Uterus (tissue), 4 donors: ENCODE results near the gene SFSWAP. TPM values are rescaled to one million over a fixed set of nuclear protein-coding genes. Genes with fewer than 3 reads are reported as not detected.

Source experiments
- DNase-seq, 2 donors: peaks; one replicate each; pipeline ENCODE4 v3.0.0-alpha.2; 2019 to 2020
- H3K27ac ChIP-seq, 2 donors: fragments of 200-600 bp; sonication (generic); 1 replicate in 1 of 2; 2 replicates in 1 of 2; pipeline ENCODE4 v1.5.1; 2016 to 2018
- H3K27me3 ChIP-seq, 2 donors: fragments of 200-600 bp; sonication (generic); one replicate each; pipeline ENCODE4 v1.5.1; 2018 to 2019; ENCODE audit warnings: control low read depth in 1 of 2
- H3K36me3 ChIP-seq, 2 donors: fragments of 200-600 bp; sonication (generic); one replicate each; pipeline ENCODE4 v1.5.1; 2019; ENCODE audit warnings: control low read depth in 1 of 2
- H3K4me1 ChIP-seq, 2 donors: fragments of 200-600 bp; sonication (generic); one replicate each; pipeline ENCODE4 v1.5.1; 2018 to 2019; ENCODE audit warnings: control low read depth in 1 of 2
- H3K4me3 ChIP-seq, 2 donors: fragments of 200-600 bp; sonication (generic); 1 replicate in 1 of 2; 2 replicates in 1 of 2; pipeline ENCODE4 v1.5.1; 2018 to 2019; ENCODE audit warnings: mild to moderate bottlenecking in 1 of 2
- H3K9me3 ChIP-seq, 2 donors: fragments of 200-600 bp; sonication (generic); one replicate each; pipeline ENCODE4 v1.5.1; 2019; ENCODE audit warnings: control low read depth in 1 of 2
- CTCF ChIP-seq, 4 experiments: fragments of 200-600 bp in 2 of 4; fragments of 450-650 bp in 2 of 4; sonication (generic) in 2 of 4; IDR thresholded peaks; one replicate each; pipeline ENCODE4 v1.5.1; 2016 to 2019; ENCODE audit warnings: antibody characterized with exemption in 4 of 4, mild to moderate bottlenecking in 2 of 4, moderate library complexity in 1 of 4
- POLR2A ChIP-seq, 2 donors: fragments of 450-650 bp; IDR thresholded peaks; one replicate each; pipeline ENCODE4 v1.6.1; 2016; ENCODE audit warnings: antibody characterized with exemption in 2 of 2, mild to moderate bottlenecking in 1 of 2, moderate library complexity in 1 of 2
- intact Hi-C: fragments of 100-400 bp; cut with DNase I; formaldehyde crosslinking; loops from one replicate; pipeline ENCODE4 v1.15.1; 2023; ENCODE audit warnings: low total_unique reads
- total RNA-seq, 4 donors: library from RNA; depleted of rRNA in 3 of 4; stranded (reverse); fragments of >200 nt in 3 of 4; gene quantifications; one replicate each; pipeline versions ENCODE4 v1.1.0 to v1.2.4, GENCODE V29; 2014 to 2023
- donor health status: DM: yes; HTN: yes; CAD: no.

Gene SFSWAP
- total RNA-seq, 4 donors from 2014 or later = 25.3 to 78.1 (median 55.2) TPM

GRCh38 chr12:131810726-131811125 is 99.8 kb downstream of the SFSWAP start:
- no peak for DNase-seq
- Histone ChIP-seq H3K27ac (no peak overlapping the region), H3K4me3 (no peak overlapping the region), H3K27me3 (no peaks in the 10 kb centered on the region), H3K9me3 (no peaks in the 10 kb centered on the region), H3K4me1 (no peaks in the 10 kb centered on the region), H3K36me3 (no peaks in the 10 kb centered on the region)
- TF ChIP-seq CTCF (IDR thresholded peaks at IDR 0.05) (no peak), POLR2A (IDR thresholded peaks at IDR 0.05) (no peak)
- intact Hi-C loops = no loop called here

GRCh38 chr12:131815131-131815530 is 104.2 kb downstream of the SFSWAP start:
- H3K27me3 ChIP-seq = no peaks in the 10 kb centered on the region
- no peak overlapping the region for H3K4me3 ChIP-seq
- no peak for DNase-seq
- no peaks in the 10 kb centered on the region for H3K36me3 ChIP-seq
- no peak overlapping the region for H3K27ac ChIP-seq
- TF ChIP-seq POLR2A (IDR thresholded peaks at IDR 0.05) (no peak), CTCF (IDR thresholded peaks at IDR 0.05) (no peak)
- no peaks in the 10 kb centered on the region for H3K9me3 ChIP-seq
- no peaks in the 10 kb centered on the region for H3K4me1 ChIP-seq
- intact Hi-C loops = no loop called here

- H3K9me3 ChIP-seq = no peaks in the 10 kb centered on the region
- TF ChIP-seq POLR2A (IDR thresholded peaks at IDR 0.05) (no peak), CTCF (IDR thresholded peaks at IDR 0.05) (no peak)
- no peak overlapping the region for H3K4me3 ChIP-seq
- H3K27me3 ChIP-seq = no peaks in the 10 kb centered on the region
- no peaks in the 10 kb centered on the region for H3K36me3 ChIP-seq
- intact Hi-C loops = no loop called here
- DNase-seq = no peak
- no peaks in the 10 kb centered on the region for H3K4me1 ChIP-seq
- no peak overlapping the region for H3K27ac ChIP-seq
These were observed 105.6 kb downstream of the SFSWAP start for GRCh38 chr12:131816495-131816894.

GRCh38 chr12:131817241-131817640 is 106.4 kb downstream of the SFSWAP start:
- intact Hi-C loops = no loop called here
- no peak for DNase-seq
- TF ChIP-seq CTCF (IDR thresholded peaks at IDR 0.05) = no peak
- no peak for TF ChIP-seq POLR2A (IDR thresholded peaks at IDR 0.05)

GRCh38 chr12:131818821-131819585 is 108.1 kb downstream of the SFSWAP start:
- Histone ChIP-seq H3K9me3 (no peaks in the 10 kb centered on the region), H3K27me3 (no peaks in the 10 kb centered on the region), H3K4me1 (no peaks in the 10 kb centered on the region), H3K4me3 (no peak overlapping the region), H3K36me3 (no peaks in the 10 kb centered on the region), H3K27ac (no peak overlapping the region)
- TF ChIP-seq POLR2A (IDR thresholded peaks at IDR 0.05) (no peak), CTCF (IDR thresholded peaks at IDR 0.05) (no peak)
- no peak for DNase-seq
- intact Hi-C loops = no loop called here

More at GRCh38 chr12:131817241-131817640, 106.4 kb downstream of the SFSWAP start:
- Histone ChIP-seq H3K36me3 (no peaks in the 10 kb centered on the region), H3K4me3 (no peak overlapping the region), H3K9me3 (no peaks in the 10 kb centered on the region), H3K27me3 (no peaks in the 10 kb centered on the region), H3K27ac (no peak overlapping the region), H3K4me1 (no peaks in the 10 kb centered on the region)
